Endothelial cell of umbilical vein (primary cell): ENCODE measurements around the gene ENTPD3.

Source experiments
- CTCF ChIP-seq, 2 donors: IDR thresholded peaks; 1 replicate in 1 of 2; 2 replicates in 1 of 2; pipeline ENCODE4 v1.5.1; 2011; ENCODE audit warnings: low read length in 2 of 2, mild to moderate bottlenecking in 2 of 2, moderate library complexity in 2 of 2, control low read depth in 1 of 2, inconsistent platforms in 1 of 2, low read depth in 1 of 2; ENCODE audit not compliant: insufficient read depth in 1 of 2; ENCODE audit errors: extremely low read depth in 1 of 2
- EZH2 ChIP-seq: IDR thresholded peaks from 2 replicates; pipeline ENCODE4 v1.6.1; 2012; ENCODE audit warnings: borderline replicate concordance, low read depth, mild to moderate bottlenecking, moderate library complexity, low read length, inconsistent platforms; ENCODE audit not compliant: severe bottlenecking
- POLR2A ChIP-seq: IDR thresholded peaks from 2 replicates; pipeline ENCODE4 v1.6.1; 2012; ENCODE audit warnings: low read depth, mild to moderate bottlenecking, control low read depth, low read length

- TF ChIP-seq CTCF (IDR thresholded peaks at IDR 0.05; ENCODE audit: extremely low read depth in 1 of 2, insufficient read depth in 1 of 2, low read depth in 1 of 2, low read length in 2 of 2) (no peak), EZH2 (no peak), POLR2A (no peak)
Observed at GRCh38 chr3:40358454-40358853, 28.5 kb upstream of the ENTPD3 start.
